NOMO-1 (cell line): Measurements from ENCODE around the gene AMDHD2.

Experiments
- DNase-seq, 2 experiments: peaks; one replicate each; lab custom pipeline; 2025; ENCODE audit not compliant: unreplicated experiment in 2 of 2; lab: John Stamatoyannopoulos, UW

Gene AMDHD2

DNA sequence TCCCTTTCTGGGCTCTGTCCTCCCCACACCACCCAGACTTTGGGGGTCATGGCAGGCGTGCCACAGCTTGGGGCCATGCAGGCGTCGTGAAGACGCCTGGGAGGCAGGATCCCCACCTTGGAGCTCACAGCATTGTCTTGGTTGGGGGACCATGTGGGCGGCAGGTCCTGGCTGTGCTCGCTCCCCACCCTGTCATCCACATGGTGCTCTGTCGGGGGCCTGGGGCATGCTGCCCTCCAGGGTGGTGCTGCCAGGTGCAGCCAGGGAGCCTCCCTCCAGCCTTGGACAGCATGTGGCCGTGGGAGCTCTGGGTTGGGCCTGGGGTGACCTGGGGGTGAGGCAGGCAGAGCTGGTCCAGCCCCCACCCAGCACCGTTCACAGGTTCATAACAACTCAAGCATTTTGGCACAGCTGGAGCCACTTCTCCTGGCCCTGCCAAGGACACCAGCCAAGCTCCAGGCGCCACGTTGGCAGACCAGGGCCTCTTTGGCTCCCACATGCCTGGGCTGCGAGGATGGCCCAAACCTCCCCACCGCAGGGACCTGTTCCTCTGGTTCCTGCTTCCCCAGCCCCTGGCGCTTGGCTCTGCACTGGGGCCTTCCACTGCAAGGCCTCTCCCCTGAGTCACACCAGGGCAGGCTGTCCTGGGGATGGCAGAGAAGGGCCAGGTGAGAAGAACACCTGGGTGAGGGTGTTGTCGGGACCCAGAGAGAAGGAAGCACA, 21.5 kb upstream of the AMDHD2 start:
- DNase-seq = no peak

DNA sequence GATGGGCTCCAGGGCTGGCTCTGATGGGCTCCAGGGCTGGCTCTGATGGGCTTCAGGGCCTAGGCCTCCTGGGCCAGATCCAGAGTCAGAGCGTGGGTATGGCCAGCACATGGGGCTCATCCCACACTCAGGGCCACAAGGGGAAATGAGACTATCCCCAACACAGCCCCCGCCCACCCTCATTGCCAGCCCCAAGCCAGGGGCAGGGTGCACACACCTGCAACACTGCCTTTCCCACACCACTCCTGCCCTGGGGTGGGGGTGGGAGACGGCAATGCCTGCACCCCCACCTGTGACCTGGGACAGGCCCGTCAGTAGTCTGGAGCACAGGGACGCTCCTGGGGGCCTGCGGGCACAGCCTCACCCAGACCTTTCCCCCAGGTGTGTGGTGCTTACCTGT, 20.7 kb upstream of the AMDHD2 start:
- no peak for DNase-seq

DNA sequence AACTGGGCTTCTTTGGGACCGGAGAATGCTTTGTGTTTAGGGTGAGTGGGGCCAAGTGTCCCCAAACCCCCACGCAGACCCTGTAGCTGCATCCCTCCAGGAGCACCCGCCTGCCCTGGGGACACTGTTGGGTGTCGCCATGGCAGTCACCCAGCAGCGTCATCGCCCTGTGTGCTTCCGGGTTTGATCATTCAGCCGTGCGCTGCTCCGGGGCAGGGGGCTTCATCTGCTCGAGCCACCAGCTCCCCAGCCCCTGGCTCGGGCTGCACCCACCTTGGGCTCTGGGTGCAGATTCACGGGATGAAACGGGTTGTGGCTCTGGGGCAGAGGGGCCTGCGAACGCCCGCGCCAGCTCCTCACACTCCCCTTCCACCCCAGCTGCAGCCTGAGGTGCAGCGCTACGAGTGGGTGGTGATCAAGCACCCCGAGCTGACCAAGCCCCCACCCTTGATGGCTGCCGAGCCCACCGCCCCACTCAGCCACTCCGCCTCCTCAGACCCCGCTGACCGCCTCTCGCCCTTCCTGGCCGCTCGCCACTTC, 20.2 kb upstream of the AMDHD2 start:
- DNase-seq = no peak

DNA sequence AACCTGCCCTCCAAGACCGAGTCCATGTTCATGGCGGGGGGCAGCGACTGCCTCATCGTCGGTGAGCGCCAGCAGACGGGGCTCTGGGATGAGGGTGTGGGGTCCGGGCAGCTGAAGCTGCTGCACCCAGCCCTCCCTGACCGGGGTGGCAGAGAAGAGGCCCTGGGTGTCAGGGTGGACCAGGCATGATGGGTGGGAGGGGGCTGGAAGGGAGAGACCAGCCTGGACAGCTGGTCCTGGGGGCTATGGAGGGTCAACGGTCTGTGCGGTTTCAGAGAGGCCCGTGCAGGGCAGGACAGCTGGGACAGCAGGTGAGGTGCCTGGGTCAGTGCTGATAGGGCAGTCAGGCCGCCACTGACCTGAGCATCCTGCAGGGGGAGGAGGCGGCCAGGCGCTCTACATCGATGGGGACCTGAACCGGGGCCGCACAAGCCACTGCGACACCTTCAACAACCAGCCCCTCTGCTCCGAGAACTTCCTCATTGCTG, 19.7 kb upstream of the AMDHD2 start:
- no peak for DNase-seq

DNA sequence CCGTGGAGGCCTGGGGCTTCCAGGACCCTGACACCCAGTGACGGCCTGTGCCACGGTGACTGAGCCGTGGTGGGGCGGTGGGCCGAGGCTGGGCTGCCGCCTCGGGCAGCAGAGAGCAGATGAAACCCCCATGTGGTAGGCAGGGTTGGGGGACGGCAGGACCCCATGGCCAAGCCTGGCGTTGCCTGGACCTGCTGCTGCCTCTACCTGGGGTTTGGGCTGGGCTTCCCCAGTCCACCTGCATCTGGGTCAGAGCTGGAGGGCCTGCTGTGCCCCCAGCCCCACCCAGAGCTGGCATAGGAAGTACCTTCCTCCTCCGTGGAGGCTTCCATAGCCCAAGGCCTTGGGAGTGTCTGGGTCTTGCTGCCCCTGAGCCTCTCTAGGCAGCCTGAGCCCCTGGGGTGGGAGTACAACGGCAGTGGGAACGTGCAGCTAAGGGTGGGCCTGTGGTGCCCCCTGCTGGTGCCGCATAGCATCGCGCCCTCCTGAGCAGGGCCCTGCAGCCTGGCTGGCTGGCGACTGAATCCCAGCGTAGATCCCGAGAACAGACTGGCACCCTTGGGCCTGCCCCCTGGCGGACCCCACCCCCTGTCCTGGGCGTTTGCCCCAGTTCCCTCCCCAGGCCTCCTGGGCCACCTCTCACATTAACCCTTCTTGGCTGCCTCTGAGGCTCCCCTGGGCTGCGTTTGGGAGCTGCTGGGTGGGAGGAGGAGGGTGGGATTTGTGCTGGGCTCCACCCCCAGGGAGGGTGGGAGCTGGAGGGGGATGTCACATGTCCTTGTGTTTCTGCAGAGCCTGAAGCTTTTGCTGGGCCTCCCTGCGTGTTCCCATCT, 19.0 kb upstream of the AMDHD2 start:
- peak; percentile 50 to 77 for DNase-seq

DNA sequence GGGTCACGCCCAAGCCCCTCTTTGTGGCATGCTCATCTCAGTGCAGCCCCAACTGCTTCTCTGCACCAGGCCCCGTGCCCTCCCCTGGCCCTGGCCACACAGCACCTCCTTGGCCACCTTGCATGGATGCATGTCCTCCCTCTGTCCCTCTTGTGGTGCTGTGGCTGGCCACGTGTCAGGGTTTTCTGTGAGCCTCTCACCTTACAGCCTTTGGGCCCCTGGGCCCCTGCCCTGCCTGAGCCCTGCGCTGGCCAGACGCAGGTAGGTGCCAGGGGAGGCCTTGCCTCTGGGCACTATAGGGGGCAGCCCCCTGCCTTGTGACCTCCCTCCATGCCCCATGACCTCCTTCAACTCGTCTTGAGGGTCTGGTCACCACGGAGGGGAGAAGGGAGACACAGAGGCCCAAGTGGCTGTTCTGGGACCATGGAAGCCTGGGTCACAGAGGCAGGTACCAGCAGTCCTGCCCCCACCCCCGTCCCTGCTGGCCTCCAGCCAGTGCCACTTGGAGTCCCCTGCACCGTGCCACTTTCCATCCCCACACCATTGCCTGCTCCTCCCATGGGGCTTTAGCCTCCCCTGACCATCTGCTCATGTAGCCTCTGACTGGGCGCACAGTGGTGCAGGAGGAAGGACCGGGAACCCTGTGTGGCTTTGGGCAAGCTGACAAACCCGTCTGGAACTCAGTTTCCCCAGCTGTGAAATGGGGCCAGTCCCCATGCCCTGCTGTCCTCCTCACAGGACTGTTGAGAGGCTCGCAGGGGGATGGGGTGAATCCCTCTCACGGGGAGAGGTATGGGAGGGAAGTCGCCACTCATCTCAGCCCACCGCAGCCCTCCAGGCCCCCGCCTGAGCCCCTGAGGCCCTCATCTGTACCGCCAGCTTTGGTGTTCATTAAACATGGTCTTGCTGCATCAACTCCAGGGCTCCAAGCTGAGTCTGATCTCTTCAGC, 17.9 kb upstream of the AMDHD2 start:
- no peak for DNase-seq

DNA sequence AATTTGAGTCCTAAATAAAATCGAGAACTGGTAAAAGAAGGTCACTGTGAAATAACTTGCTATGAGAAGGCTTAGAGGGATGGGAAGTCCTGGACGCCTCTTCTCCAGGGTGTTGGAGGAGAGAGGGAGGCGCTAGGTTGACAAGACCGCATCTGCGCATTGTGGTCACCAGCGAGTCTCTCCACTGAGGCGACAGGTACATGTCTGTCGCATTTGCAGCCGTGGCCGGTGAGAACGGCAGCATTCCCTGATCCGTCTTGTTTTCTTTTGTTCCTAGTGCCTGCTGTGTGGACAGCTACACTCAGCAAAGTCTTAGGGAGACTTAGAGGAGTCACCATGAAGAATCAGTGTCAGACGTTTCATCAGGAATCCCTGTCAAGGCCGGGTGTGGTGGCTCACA, 14.5 kb upstream of the AMDHD2 start:
- DNase-seq = no peak

DNA sequence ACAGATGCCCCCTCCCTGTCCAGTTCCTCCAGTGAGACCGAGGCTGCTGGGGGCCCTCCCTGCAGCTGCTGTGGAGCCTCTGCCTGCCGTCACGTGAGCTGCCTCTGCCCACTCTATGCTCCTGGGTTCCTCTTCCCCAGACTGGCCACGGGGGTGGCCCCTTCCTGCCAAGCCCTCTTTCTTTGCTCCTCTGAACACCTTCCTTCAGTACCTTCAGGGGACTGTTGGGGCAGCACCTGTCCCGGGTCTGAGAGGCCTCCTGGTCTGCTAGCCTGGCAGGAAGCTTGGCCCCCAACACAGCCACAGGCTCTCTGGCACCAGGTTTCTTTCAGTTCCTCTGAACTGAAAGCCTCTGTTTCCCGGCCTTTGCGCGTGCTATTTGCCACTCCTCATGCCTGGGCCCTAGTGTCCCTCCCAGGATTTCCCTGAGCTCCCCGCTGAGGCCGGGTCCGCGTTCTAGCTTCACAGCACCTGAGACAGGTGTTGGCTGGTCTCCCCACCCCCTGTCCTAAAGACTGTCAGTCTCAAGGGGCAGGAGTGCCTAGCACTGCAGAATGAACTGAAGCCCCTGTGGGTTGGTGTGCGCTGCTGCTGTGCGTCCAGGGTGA, 13.0 kb upstream of the AMDHD2 start:
- DNase-seq = peak; percentile 80 to 86

DNA sequence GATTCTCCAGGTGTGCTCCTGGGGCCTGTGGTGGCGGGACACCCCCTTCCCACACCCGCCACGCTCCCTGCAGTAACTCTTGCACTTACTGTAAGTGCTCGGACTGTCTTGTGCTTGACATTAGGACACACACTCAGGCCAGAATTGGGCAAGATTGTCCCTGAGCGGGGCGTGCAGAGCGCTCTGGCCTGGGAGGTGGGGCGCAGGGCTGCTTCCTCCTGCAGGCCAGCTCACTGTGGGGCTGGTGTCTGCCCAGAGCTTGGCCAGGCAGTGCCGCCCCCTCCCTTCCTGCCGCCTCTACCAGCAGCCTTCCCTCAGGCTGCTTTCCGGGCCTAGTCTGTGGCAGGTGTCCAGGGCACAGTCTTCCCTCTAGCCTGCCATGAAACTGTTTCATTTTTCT, 12.5 kb upstream of the AMDHD2 start:
- peak; percentile 58 to 77 for DNase-seq

DNA sequence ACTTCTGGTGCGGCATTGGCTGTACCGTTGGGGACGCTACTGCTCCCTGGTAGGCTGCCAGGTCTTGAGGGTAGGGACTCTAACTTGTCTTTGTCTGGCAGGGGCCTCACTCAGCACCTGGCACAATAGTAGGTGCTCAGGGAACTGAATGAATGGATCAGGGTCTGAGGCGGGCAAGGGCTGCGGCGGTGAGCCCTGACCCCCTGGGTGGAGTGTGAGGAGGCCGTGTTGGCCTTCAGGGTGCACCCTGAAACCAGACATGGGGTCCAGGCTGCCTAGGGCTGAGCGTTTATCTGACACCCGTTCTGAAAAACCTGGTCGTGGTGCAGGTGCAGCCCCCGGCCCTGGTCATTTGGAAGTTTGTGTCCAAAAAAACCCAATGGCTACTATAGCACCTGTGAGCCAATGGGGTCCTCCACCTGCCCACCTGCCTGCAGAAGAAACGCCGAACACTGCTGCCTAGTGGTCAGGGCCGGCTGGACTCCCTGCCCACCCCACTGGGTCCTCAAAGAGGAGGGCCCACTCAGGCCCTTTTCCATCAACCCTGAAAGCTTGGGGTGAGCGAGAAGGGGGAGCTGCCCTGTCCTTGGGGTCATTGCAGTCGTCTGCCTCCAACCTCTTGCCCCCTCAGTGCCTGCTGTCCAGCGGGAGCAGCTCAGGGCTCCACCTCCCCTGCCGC, 11.3 kb upstream of the AMDHD2 start:
- DNase-seq = no peak

DNA sequence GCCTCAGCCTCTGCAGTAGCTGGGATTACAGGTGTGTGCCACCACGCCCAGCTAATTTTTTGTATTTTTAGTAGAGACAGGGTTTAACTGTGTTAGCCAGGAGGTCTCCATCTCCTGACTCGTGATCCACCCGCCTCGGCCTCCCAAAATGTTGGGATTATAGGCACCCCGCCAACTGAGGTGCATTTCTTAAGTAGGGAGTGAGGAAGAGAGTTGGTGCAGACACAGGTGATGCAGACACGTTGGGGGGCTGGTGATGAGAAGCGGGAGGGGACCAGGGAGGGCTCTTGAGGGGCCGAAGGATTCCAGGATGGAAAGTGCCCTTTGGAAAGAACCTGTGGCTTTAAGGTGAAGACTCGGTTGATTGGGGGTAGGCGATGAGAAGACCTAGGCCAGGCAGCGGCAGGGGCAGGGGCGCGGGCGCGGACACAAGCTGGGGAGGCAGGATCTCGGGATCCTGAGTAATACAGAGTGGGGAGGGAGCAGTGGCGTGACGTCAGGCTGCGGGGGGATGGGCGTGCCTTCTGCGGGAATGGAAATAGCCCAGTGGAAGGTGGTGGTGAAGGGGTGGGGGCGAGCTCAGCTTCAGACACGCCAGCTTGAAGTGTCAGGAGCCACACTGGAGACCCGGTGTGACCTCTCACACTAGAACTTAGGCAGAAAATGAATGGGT, 8.9 kb upstream of the AMDHD2 start:
- no peak for DNase-seq

DNA sequence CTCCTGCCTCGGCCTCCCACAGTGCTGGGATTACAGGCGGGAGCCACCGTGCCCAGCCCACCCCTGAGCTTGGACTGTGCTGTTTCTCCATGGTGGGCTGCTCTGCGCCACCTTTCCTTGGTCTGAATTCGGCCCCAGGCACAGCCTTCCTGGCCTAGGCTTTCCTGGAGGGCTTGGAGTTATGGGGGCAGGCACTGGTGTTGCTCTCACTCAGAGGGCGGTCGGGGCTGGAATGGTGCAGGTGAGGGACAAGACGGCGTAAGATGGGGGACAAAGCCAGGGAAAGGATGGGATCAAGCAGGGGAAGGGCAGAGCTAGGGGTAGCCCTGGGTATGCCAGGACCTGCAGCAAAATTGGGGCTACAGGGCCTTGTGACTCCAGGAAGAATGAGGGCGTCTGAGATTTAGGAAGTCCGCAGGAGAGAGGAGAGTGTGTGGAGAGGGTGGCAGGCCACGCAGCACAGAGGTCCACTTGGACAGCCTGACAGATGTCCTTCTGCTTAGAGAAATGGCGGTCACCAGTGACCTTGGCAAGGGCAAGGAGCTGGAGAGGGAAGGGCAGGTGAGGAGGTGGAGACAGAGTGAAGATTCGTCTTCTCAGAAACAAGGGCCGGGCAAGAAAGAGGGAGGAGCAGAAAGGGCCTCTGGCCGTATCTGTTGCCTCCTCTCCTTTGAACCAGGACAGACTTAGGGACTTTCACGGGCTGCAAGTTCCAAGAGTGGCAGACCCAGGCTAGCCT, 8.0 kb upstream of the AMDHD2 start:
- no peak for DNase-seq

DNA sequence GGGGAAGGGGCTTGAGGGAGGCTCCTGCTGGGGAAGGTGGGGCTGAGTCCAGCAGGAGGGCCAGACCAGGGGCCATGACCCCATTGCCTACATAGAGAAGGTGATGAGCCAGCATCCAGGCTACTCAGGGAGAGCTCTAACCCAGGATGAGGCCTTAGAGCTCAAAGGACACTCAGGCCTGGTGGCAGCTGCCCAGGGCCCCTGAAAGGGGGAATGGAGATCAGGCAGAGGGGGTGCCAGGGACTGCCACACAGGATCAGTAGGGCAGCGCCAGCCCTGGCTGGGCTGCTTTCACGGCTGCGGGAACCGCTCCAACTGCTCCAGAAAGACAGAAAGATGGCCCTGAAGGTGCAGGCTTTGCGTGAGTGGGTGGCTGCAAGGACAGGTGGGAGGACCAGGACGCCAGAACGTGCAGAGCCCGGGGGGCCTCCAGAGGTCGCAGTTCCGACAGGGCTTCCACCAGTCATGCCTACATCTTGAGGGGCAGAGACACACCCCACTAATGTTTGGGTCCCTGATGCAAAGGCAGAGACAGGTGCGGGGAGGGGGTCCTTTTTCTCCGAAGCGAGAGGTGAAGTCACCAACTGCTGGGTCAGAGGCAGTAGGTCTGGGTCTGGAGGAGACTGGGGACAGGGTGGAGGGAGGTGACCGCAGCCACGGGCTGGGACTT, 7.3 kb upstream of the AMDHD2 start:
- DNase-seq = no peak

DNA sequence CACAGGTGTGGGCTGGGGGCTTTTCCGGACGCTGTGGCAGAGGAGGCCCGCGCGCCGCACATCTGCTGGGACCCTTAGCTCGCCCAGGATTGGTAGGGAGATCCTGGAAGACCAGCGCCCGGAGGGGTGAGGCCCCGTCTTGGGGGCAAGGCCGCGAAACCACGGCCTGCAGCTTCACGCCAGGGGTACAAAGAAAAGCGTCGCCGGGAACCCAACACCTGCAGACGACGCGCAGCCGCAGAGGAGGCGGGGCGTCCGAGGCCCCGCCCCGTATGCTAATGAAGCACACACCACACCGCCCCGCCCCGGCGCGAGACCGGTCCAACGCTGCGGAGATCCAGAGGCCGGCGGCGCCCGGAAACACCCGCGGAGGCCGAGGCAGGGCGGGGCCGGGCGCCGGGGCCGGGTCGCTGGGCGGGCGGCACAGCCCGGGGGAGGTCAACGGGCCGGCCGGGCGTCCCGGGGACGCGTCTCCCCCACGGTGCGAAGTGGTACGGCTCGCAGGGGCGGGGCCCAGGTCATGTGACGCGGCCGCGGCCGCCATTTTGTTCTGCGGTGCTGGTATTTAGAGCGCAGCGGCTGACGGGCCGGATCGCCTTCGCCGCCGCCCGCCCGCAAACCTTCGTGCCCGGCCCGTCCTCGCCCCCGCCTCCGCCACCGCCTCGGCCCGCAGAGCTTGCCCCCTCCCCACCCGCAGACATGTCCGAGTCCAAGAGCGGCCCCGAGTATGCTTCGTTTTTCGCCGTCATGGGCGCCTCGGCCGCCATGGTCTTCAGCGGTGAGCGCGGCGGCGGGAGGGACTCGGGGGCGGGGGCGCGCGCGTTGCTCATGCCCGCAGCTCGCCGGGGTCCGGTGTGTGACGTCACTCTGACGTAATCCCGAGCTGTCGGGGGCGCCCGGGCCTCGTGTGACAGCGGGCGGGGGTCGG, 6.5 kb upstream of the AMDHD2 start, which contains the start of gene ATP6V0C:
ATP6V0C (plus strand) TSS at position 548 of the 928 bp plus-strand sequence; CDS start at position 700, 152 bp downstream.
- peak; percentile 76 to 90 for DNase-seq

DNA sequence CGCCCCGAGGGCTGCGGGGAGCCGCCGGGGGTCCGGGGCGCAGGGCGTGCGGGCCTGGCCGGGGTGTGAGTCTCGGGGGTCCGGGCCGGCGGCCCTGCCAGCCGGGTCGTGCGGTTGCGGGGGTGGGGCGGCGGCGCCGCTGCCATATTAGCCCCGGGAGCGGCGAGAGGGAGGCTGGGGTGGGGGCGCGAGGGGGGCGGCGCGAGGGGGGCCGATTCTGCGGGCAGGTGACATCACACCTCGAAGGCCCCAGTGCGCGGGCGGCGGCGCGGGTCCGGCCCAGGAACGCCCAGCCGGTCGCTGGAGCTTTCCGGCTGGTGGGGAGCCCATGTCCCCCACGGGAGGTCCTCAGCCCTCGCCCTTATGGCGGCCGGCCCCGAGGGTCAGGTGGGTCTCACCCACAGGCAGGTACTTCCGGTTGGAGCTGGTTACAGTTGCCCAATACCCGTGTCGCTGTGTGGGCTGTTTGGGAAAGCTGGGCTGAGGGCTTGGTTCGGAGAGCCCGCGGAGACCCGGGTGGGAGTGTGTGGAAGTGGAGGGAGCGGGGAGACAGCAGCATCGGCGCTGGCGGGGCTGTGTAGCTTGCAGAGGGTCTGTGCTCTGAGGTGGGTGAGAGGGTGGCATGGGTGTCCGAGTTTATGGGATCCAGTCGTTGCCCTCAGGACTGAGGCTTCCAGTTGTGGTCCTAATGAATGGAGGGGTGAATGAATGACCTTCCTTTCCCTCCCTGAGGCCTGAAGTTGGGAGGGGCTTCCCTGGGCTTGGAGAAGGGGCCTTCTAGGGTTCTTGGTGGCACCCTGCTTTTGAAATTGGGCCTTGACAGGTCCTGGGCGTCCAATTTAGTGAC, 5.6 kb upstream of the AMDHD2 start:
- DNase-seq = peak; percentile 4 to 10
